GM13976 (cell line): ENCODE results near the gene RBPJ.

Experiments used
- DNase-seq: peaks from one replicate; pipeline ENCODE4 v3.0.0; 2012; ENCODE audit warnings: low spot score
- in situ Hi-C: fragments of 300-500 bp; cut with MboI; formaldehyde crosslinking; loops from one replicate; pipeline ENCODE4 v1.12.0; 2022; ENCODE audit warnings: low sequenced_read_pairs, mixed read lengths, inconsistent platforms; ENCODE audit not compliant: unreplicated experiment
- TF ChIP-seq, protein P1 (sequence below): IDR thresholded peaks from 2 replicates; pipeline ENCODE4 v1.5.1; 2012; ENCODE audit warnings: borderline replicate concordance, mild to moderate bottlenecking; ENCODE audit not compliant: insufficient read depth; ENCODE audit errors: extremely low read depth, missing control alignments, control extremely low read depth

Gene RBPJ

DNA sequence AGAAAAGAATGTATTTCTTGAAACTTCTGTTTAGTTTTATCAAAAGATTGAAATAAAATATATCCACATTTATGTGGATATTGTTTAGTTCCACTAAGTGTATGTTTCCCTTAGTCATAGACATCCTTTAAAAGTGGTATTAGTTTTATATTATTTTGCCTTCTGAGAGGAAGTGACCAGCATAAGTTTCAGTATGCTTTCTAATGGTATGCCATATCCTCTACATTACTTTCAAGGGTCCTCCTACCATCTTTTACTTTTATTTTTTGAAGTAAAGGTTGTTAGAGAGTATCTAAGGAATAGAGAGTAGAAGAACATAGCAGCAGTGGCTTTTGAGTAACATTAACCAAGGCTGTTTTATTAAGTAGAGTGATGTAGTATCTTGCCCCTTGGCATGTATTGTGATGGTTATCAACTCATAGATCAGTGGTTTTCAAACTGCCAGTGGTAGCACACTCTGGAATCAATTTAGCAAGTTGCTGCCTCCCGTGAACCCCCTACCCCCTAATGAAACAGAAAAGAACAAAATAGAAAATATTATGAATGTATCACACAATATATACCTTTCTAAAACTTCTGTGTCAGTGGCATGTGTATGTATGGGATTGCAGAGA, 44.8 kb downstream of the RBPJ start:
- no peak for DNase-seq
- in situ Hi-C loops, result no loop called here
- TF ChIP-seq, protein P1, sequence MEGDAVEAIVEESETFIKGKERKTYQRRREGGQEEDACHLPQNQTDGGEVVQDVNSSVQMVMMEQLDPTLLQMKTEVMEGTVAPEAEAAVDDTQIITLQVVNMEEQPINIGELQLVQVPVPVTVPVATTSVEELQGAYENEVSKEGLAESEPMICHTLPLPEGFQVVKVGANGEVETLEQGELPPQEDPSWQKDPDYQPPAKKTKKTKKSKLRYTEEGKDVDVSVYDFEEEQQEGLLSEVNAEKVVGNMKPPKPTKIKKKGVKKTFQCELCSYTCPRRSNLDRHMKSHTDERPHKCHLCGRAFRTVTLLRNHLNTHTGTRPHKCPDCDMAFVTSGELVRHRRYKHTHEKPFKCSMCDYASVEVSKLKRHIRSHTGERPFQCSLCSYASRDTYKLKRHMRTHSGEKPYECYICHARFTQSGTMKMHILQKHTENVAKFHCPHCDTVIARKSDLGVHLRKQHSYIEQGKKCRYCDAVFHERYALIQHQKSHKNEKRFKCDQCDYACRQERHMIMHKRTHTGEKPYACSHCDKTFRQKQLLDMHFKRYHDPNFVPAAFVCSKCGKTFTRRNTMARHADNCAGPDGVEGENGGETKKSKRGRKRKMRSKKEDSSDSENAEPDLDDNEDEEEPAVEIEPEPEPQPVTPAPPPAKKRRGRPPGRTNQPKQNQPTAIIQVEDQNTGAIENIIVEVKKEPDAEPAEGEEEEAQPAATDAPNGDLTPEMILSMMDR, result no peak

DNA sequence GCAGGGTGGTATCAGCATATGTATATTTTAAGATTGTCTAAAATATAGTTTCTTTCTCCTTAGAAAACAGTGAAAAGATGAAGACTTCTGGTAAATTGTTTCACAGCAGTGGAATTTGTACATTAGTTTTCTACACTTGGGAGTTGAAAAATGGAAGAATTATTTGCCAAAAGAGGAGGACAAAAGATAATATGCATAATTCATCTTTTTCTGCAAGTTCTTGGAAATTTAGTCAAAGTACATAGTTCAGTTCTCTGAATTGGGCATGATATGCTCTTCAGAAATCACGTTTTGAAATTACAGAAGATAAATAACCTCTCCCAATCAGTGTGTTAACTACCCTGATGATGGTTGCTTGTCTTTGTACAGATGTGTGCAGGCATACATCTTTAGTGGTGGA, 47.0 kb downstream of the RBPJ start:
- TF ChIP-seq, protein P1, result no peak
- in situ Hi-C loops, result no loop called here
- DNase-seq, result no peak

DNA sequence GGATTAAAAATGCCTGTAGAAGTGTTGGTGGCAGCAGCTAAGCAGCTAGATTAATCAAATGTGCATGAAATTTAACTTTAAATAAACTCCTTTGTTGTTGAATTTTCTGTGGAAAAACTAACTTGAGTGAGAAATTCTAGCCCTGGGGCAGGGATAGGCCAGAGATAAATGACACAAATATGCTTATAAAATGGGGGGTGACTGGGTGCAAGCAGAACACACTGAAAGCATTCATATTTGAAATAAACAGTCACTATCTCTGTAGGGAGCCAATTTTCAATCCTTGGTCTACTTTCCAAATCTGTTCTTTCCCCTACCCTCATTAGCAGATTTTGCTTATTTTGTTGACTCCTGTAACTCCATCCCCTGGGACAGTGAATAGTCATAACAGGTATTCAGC, 47.9 kb downstream of the RBPJ start:
- TF ChIP-seq, protein P1, result no peak
- DNase-seq, result no peak
- in situ Hi-C loops, result no loop called here

DNA sequence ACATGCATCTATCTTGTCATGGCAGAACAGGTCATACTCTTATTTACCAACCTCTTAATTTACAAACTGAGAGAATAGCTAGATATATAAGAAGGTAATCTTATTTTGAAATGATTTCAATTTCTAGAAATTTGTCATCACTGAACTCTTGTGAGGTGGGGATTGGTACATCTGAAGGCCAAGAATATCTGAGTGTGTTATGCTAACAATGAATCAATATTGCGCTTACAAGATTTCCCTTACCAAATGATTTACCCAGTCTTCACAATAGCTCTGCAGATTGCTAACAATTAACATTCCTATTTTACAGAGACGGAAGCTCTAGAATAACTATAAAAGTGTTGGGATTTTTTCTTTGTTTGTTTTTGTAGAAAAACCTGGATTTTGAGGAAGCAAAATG, 48.3 kb downstream of the RBPJ start:
- DNase-seq, result no peak
- TF ChIP-seq, protein P1, result no peak
- in situ Hi-C loops, result no loop called here

DNA sequence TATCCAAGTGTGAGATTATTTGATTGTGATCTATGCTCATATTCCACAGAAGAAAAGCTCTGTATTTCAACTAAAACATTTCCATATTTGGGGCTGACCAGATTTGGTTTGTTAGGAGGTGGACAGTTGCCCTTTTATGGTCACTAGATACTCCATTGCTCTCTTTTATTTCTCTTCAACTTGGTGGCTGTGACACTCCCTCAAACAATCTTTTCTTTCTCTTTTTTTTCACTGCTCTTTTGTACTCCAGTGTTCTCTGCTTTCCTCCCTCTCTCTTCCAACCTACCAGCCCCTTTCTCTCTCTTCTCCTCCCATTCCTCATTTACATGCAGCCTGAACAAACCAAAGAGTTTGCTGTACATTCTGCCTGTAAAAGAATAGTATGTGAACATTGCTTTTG, 48.8 kb downstream of the RBPJ start:
- in situ Hi-C loops, result no loop called here
- no peak for DNase-seq
- TF ChIP-seq, protein P1, result no peak

DNA sequence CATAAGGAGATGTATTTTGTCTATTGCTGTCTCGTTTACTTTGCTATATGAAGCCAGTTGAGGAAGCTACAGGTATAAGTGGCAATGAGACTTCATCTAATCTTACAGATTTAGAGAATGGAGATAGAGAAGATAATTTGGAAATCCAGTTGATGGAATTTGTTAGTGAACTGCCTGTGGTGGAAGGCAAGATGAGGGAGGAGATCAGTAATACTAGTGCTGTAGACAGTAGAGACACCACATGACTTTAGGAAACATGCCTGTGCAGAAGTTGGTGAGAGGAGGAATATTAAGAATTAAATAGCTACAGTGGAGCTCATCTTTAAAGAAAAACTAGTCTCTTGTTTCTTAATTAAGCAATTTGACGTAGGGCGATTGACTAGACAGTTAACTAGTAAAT, 51.3 kb downstream of the RBPJ start:
- DNase-seq, result no peak
- TF ChIP-seq, protein P1, result no peak
- in situ Hi-C loops, result no loop called here
